Measurements from ENCODE around the gene PRUNE2.

DNA sequence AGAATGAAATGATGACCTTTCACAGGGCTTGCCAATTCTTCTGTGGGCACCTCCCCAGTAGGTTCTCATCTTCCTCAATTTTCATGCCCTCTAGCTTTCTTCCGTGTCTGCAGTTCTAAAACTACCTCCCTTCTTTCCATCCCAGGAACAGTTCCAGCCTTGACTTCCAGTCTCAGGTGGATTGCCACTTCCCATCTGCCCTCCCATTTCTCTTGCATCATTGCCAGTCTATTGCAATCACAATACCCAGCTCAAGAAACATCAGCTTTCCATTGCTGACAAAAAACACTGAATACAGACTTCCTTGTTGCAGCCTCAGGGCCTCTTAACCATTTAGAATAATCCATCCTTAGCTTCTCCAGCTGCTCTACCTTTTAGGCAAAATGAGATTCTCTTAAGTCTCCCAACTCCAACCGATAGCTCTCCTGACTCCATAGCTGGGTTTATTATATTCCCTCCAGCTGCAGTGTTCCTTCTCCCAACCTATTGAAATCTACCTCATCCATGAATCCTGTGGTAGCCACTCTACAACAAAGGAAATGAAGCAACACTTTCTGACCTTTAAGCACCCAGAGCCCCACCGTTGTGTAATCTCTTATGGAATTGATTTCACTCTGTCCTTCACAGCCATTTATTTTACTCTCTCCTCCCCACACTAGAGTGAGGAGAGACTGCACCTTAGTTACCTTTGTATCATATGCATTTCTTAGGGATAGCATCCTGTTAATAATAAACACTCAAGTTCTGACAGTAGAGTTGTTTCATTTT is 217.3 kb downstream of the PRUNE2 start:
- TF ChIP-seq, protein P1, sequence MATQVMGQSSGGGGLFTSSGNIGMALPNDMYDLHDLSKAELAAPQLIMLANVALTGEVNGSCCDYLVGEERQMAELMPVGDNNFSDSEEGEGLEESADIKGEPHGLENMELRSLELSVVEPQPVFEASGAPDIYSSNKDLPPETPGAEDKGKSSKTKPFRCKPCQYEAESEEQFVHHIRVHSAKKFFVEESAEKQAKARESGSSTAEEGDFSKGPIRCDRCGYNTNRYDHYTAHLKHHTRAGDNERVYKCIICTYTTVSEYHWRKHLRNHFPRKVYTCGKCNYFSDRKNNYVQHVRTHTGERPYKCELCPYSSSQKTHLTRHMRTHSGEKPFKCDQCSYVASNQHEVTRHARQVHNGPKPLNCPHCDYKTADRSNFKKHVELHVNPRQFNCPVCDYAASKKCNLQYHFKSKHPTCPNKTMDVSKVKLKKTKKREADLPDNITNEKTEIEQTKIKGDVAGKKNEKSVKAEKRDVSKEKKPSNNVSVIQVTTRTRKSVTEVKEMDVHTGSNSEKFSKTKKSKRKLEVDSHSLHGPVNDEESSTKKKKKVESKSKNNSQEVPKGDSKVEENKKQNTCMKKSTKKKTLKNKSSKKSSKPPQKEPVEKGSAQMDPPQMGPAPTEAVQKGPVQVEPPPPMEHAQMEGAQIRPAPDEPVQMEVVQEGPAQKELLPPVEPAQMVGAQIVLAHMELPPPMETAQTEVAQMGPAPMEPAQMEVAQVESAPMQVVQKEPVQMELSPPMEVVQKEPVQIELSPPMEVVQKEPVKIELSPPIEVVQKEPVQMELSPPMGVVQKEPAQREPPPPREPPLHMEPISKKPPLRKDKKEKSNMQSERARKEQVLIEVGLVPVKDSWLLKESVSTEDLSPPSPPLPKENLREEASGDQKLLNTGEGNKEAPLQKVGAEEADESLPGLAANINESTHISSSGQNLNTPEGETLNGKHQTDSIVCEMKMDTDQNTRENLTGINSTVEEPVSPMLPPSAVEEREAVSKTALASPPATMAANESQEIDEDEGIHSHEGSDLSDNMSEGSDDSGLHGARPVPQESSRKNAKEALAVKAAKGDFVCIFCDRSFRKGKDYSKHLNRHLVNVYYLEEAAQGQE (IDR thresholded peaks at IDR 0.05; ENCODE audit: low read depth, low read length) = no peak
- TF ChIP-seq, protein P2, sequence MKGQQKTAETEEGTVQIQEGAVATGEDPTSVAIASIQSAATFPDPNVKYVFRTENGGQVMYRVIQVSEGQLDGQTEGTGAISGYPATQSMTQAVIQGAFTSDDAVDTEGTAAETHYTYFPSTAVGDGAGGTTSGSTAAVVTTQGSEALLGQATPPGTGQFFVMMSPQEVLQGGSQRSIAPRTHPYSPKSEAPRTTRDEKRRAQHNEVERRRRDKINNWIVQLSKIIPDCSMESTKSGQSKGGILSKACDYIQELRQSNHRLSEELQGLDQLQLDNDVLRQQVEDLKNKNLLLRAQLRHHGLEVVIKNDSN (IDR thresholded peaks at IDR 0.05; ENCODE audit: borderline replicate concordance, low read depth) = no peak
- TF ChIP-seq, protein P3, sequence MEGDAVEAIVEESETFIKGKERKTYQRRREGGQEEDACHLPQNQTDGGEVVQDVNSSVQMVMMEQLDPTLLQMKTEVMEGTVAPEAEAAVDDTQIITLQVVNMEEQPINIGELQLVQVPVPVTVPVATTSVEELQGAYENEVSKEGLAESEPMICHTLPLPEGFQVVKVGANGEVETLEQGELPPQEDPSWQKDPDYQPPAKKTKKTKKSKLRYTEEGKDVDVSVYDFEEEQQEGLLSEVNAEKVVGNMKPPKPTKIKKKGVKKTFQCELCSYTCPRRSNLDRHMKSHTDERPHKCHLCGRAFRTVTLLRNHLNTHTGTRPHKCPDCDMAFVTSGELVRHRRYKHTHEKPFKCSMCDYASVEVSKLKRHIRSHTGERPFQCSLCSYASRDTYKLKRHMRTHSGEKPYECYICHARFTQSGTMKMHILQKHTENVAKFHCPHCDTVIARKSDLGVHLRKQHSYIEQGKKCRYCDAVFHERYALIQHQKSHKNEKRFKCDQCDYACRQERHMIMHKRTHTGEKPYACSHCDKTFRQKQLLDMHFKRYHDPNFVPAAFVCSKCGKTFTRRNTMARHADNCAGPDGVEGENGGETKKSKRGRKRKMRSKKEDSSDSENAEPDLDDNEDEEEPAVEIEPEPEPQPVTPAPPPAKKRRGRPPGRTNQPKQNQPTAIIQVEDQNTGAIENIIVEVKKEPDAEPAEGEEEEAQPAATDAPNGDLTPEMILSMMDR (IDR thresholded peaks at IDR 0.05) = no peak
- TF ChIP-seq SMC3 (IDR thresholded peaks at IDR 0.05; ENCODE audit: low read depth, low read length) = no peak
- TF ChIP-seq USF2 (IDR thresholded peaks at IDR 0.05; ENCODE audit: borderline replicate concordance, low read depth, low read length) = no peak
